H1 (cell line): ENCODE results near the gene SLC24A4.

Experiments used
- CHD1 ChIP-seq: IDR thresholded peaks from 2 replicates; pipeline ENCODE4 v1.6.1; 2012; ENCODE audit warnings: low read depth, low read length, improper control_type of control experiment
- EGR1 ChIP-seq: IDR thresholded peaks from 2 replicates; pipeline ENCODE4 v1.6.1; 2011; ENCODE audit warnings: low read depth, low read length, borderline replicate concordance
- NRF1 ChIP-seq: IDR thresholded peaks from 2 replicates; pipeline ENCODE4 v1.6.1; 2011; ENCODE audit warnings: mild to moderate bottlenecking, low read depth, low read length, improper control_type of control experiment
- POLR2A ChIP-seq, 2 experiments: IDR thresholded peaks; 1 replicate in 1 of 2; 2 replicates in 1 of 2; pipeline ENCODE4 v1.6.1; 2011; ENCODE audit warnings: low read depth in 2 of 2, low read length in 2 of 2, mild to moderate bottlenecking in 2 of 2; ENCODE audit errors: control extremely low read depth in 1 of 2
- POLR2AphosphoS5 ChIP-seq: IDR thresholded peaks from 2 replicates; pipeline ENCODE4 v1.6.1; 2011; ENCODE audit warnings: low read depth, low read length
- RAD21 ChIP-seq, 2 experiments: IDR thresholded peaks in 1 of 2; conservative IDR thresholded peaks in 1 of 2; 2 replicates each; pipeline ENCODE4 v1.6.1; 2011; ENCODE audit warnings: low read depth in 2 of 2, low read length in 2 of 2, improper control_type of control experiment in 1 of 2, inconsistent platforms in 1 of 2, mild to moderate bottlenecking in 1 of 2, moderate library complexity in 1 of 2
- RBBP5 ChIP-seq: IDR thresholded peaks from 2 replicates; pipeline ENCODE4 v1.7.1; 2012; ENCODE audit warnings: low read depth, mild to moderate bottlenecking, inconsistent platforms, low read length, moderate library complexity, borderline replicate concordance
- RFX5 ChIP-seq: IDR thresholded peaks from 2 replicates; pipeline ENCODE4 v1.6.1; 2011; ENCODE audit warnings: low read depth, low read length, improper control_type of control experiment, borderline replicate concordance
- RNF2 ChIP-seq: fragments of 200-900, 300-1000 bp; sonication (generic); IDR thresholded peaks from 2 replicates; pipeline ENCODE4 v1.7.1; 2016; ENCODE audit warnings: borderline replicate concordance, low read depth, mild to moderate bottlenecking, antibody characterized with exemption, low read length; ENCODE audit not compliant: poor library complexity, severe bottlenecking; ENCODE audit errors: missing control alignments
- SP1 ChIP-seq: IDR thresholded peaks from 2 replicates; pipeline ENCODE4 v1.6.1; 2011; ENCODE audit warnings: low read depth, low read length
- ZNF274 ChIP-seq: IDR thresholded peaks from 2 replicates; pipeline ENCODE4 v1.7.0; 2012; ENCODE audit warnings: low read length, borderline replicate concordance; ENCODE audit errors: extremely low read depth
- TF ChIP-seq, protein P1 (sequence below), 3 experiments: IDR thresholded peaks; 1 replicate in 2 of 3; 2 replicates in 1 of 3; pipeline versions ENCODE4 v1.5.1 to v1.6.1; 2011; ENCODE audit warnings: low read length in 3 of 3, mild to moderate bottlenecking in 3 of 3, inconsistent platforms in 2 of 3, low read depth in 1 of 3, moderate library complexity in 1 of 3; ENCODE audit not compliant: insufficient read depth in 1 of 3; ENCODE audit errors: control extremely low read depth in 1 of 3
- TF ChIP-seq, protein P2 (sequence below): IDR thresholded peaks from 2 replicates; pipeline ENCODE4 v1.6.1; 2012; ENCODE audit warnings: low read length, inconsistent platforms
- TF ChIP-seq, protein P3 (sequence below): IDR thresholded peaks from 2 replicates; pipeline ENCODE4 v1.6.1; 2012; ENCODE audit warnings: inconsistent platforms

DNA sequence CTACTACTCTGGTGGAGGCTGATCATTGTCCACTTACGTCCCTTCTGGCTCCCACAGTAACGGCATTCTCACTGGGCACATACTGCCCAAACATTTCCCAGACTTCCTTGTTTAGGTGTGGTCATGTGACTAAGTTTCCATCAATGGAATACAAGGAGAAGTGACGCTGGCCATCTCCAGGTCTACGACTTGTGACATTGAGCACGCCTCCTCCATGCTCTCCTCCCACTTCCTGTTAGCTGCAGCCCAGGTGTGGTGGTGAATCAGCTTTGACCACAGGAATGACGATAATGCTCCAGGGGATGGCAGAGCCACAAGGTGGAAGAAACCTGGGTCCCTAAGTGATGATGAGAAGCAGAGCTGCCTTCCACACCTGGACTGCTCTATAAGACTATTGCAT lies 6.0 kb upstream of the SLC24A4 start:
- no peak for TF ChIP-seq POLR2A (IDR thresholded peaks at IDR 0.05; ENCODE audit: control extremely low read depth in 1 of 2, low read depth in 2 of 2, low read length in 2 of 2)
- no peak for TF ChIP-seq NRF1
- TF ChIP-seq, protein P1, sequence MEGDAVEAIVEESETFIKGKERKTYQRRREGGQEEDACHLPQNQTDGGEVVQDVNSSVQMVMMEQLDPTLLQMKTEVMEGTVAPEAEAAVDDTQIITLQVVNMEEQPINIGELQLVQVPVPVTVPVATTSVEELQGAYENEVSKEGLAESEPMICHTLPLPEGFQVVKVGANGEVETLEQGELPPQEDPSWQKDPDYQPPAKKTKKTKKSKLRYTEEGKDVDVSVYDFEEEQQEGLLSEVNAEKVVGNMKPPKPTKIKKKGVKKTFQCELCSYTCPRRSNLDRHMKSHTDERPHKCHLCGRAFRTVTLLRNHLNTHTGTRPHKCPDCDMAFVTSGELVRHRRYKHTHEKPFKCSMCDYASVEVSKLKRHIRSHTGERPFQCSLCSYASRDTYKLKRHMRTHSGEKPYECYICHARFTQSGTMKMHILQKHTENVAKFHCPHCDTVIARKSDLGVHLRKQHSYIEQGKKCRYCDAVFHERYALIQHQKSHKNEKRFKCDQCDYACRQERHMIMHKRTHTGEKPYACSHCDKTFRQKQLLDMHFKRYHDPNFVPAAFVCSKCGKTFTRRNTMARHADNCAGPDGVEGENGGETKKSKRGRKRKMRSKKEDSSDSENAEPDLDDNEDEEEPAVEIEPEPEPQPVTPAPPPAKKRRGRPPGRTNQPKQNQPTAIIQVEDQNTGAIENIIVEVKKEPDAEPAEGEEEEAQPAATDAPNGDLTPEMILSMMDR (IDR thresholded peaks at IDR 0.05; ENCODE audit: control extremely low read depth in 1 of 3, insufficient read depth in 1 of 3, low read depth in 1 of 3, low read length in 3 of 3), result no peak
- TF ChIP-seq, protein P2, sequence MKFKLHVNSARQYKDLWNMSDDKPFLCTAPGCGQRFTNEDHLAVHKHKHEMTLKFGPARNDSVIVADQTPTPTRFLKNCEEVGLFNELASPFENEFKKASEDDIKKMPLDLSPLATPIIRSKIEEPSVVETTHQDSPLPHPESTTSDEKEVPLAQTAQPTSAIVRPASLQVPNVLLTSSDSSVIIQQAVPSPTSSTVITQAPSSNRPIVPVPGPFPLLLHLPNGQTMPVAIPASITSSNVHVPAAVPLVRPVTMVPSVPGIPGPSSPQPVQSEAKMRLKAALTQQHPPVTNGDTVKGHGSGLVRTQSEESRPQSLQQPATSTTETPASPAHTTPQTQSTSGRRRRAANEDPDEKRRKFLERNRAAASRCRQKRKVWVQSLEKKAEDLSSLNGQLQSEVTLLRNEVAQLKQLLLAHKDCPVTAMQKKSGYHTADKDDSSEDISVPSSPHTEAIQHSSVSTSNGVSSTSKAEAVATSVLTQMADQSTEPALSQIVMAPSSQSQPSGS, result no peak
- TF ChIP-seq, protein P3, sequence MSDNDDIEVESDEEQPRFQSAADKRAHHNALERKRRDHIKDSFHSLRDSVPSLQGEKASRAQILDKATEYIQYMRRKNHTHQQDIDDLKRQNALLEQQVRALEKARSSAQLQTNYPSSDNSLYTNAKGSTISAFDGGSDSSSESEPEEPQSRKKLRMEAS, result no peak
- no peak for TF ChIP-seq RNF2
- no peak for TF ChIP-seq SP1
- no peak for TF ChIP-seq RAD21 (IDR thresholded peaks at IDR 0.05 in 1 of 2, conservative IDR thresholded peaks at IDR 0.05 in 1 of 2; ENCODE audit: low read depth in 2 of 2, low read length in 2 of 2)
- no peak for TF ChIP-seq CHD1
- TF ChIP-seq EGR1, result no peak
- TF ChIP-seq POLR2AphosphoS5, result no peak
- TF ChIP-seq RFX5, result no peak
- no peak for TF ChIP-seq ZNF274
- TF ChIP-seq RBBP5, result no peak
